Umbilical cord (tissue), 1 donor: ENCODE data around the gene TBC1D32. TPM values are rescaled to one million over a fixed set of nuclear protein-coding genes. Genes with fewer than 3 reads are reported as not detected.

Experiments used
- total RNA-seq: library from RNA; depleted of rRNA; stranded (reverse); fragments of >200 nt; gene quantifications from one replicate; pipeline ENCODE4 v1.2.3, GENCODE V29; 2014; ENCODE audit warnings: low replicate concordance; ENCODE audit not compliant: insufficient read depth

TBC1D32 gene
- total RNA-seq, 1 donor from 2014 or later, result 49.1 TPM

Other genes with a start within 250 kb of the TBC1D32 start
- 736 TPM for gene GJA1, start 101.2 kb upstream of the TBC1D32 start, total RNA-seq